Progenitor cell of endocrine pancreas (in vitro differentiated cells): ENCODE data around the gene FCGR3A. TPM values are rescaled to one million over a fixed set of nuclear protein-coding genes. Genes with fewer than 3 reads are reported as not detected.
"Not testable (repeated sequence)": the region's sequence is repeated elsewhere in the genome, so short reads cannot be mapped to it uniquely, and the experiment has no call there.

ENCODE experiments used
- DNase-seq: peaks from one replicate; pipeline ENCODE4 v3.0.0; 2021; ENCODE audit warnings: low spot score; ENCODE audit not compliant: unreplicated experiment
- H3K27ac Mint-ChIP-seq: 2 replicates; pipeline ENCODE4 v1.8.0; 2021; ENCODE audit warnings: mild to moderate bottlenecking, moderate library complexity, mixed read lengths
- H3K27me3 Mint-ChIP-seq: 2 replicates; pipeline ENCODE4 v1.8.0; 2021; ENCODE audit warnings: mixed read lengths
- H3K36me3 Mint-ChIP-seq: 2 replicates; pipeline ENCODE4 v1.8.0; 2022; ENCODE audit warnings: mixed read lengths; ENCODE audit not compliant: insufficient read depth
- H3K4me1 Mint-ChIP-seq: 2 replicates; pipeline ENCODE4 v1.8.0; 2021; ENCODE audit warnings: low read depth, mixed read lengths
- H3K4me3 Mint-ChIP-seq: 2 replicates; pipeline ENCODE4 v1.8.0; 2021; ENCODE audit warnings: low read depth, mild to moderate bottlenecking, moderate library complexity, mixed read lengths
- H3K9me3 Mint-ChIP-seq: 2 replicates; pipeline ENCODE4 v1.8.0; 2021; ENCODE audit warnings: low read depth, mixed read lengths
- total RNA-seq: library from RNA; stranded (reverse); gene quantifications from 2 replicates; pipeline ENCODE4 v1.2.1, GENCODE V29; 2021

Gene FCGR3A
- total RNA-seq, 1 donor from 2014 or later: not detected

- not testable (repeated sequence) for H3K27me3 Mint-ChIP-seq, H3K9me3 Mint-ChIP-seq, H3K36me3 Mint-ChIP-seq, H3K4me3 Mint-ChIP-seq, DNase-seq, H3K27ac Mint-ChIP-seq, H3K4me1 Mint-ChIP-seq
Observed at GRCh38 chr1:161579856-161580507, 30.4 kb upstream of the FCGR3A start.

- not testable (repeated sequence) for H3K9me3 Mint-ChIP-seq, H3K4me3 Mint-ChIP-seq, H3K27me3 Mint-ChIP-seq, H3K36me3 Mint-ChIP-seq, DNase-seq, H3K27ac Mint-ChIP-seq, H3K4me1 Mint-ChIP-seq
Observed at GRCh38 chr1:161576676-161577075, 27.1 kb upstream of the FCGR3A start.

GRCh38 chr1:161571703-161572102, 22.1 kb upstream of the FCGR3A start:
- H3K4me1 Mint-ChIP-seq, H3K27me3 Mint-ChIP-seq, H3K9me3 Mint-ChIP-seq, DNase-seq, H3K4me3 Mint-ChIP-seq, H3K36me3 Mint-ChIP-seq, H3K27ac Mint-ChIP-seq: not testable (repeated sequence)

GRCh38 chr1:161566602-161566960, 17.0 kb upstream of the FCGR3A start:
- H3K4me1 Mint-ChIP-seq, H3K36me3 Mint-ChIP-seq, H3K27ac Mint-ChIP-seq, H3K9me3 Mint-ChIP-seq, DNase-seq, H3K4me3 Mint-ChIP-seq: not testable (repeated sequence)
- H3K27me3 Mint-ChIP-seq: peaks cover 21% of the 10 kb centered on the region

- H3K36me3 Mint-ChIP-seq, DNase-seq, H3K4me3 Mint-ChIP-seq, H3K9me3 Mint-ChIP-seq, H3K4me1 Mint-ChIP-seq, H3K27ac Mint-ChIP-seq: not testable (repeated sequence)
- H3K27me3 Mint-ChIP-seq: peaks cover 27% of the 10 kb centered on the region
Observed at GRCh38 chr1:161563522-161563921, 13.9 kb upstream of the FCGR3A start.

GRCh38 chr1:161562441-161562840, 12.8 kb upstream of the FCGR3A start:
- not testable (repeated sequence) for H3K4me3 Mint-ChIP-seq, H3K9me3 Mint-ChIP-seq, H3K4me1 Mint-ChIP-seq, DNase-seq, H3K27ac Mint-ChIP-seq, H3K36me3 Mint-ChIP-seq
- peaks cover 27% of the 10 kb centered on the region for H3K27me3 Mint-ChIP-seq

- H3K36me3 Mint-ChIP-seq, H3K27ac Mint-ChIP-seq, H3K9me3 Mint-ChIP-seq, H3K4me1 Mint-ChIP-seq, H3K4me3 Mint-ChIP-seq, DNase-seq: not testable (repeated sequence)
- peaks cover 24% of the 10 kb centered on the region for H3K27me3 Mint-ChIP-seq
Observed at GRCh38 chr1:161560960-161561715, 11.5 kb upstream of the FCGR3A start.

GRCh38 chr1:161557506-161558450, 8.2 kb upstream of the FCGR3A start:
- H3K27ac Mint-ChIP-seq, DNase-seq, H3K9me3 Mint-ChIP-seq, H3K4me3 Mint-ChIP-seq, H3K36me3 Mint-ChIP-seq, H3K4me1 Mint-ChIP-seq: not testable (repeated sequence)
- peaks cover 16% of the 10 kb centered on the region for H3K27me3 Mint-ChIP-seq

- H3K27ac Mint-ChIP-seq, DNase-seq, H3K9me3 Mint-ChIP-seq, H3K36me3 Mint-ChIP-seq, H3K4me3 Mint-ChIP-seq, H3K4me1 Mint-ChIP-seq: not testable (repeated sequence)
- peaks cover 14% of the 10 kb centered on the region for H3K27me3 Mint-ChIP-seq
Observed at GRCh38 chr1:161556990-161557389, 7.4 kb upstream of the FCGR3A start.

GRCh38 chr1:161556143-161556542, 6.5 kb upstream of the FCGR3A start:
- H3K9me3 Mint-ChIP-seq, DNase-seq: not testable (repeated sequence)

GRCh38 chr1:161554815-161555417, 5.3 kb upstream of the FCGR3A start:
- H3K27me3 Mint-ChIP-seq, H3K4me3 Mint-ChIP-seq, H3K36me3 Mint-ChIP-seq, DNase-seq, H3K9me3 Mint-ChIP-seq, H3K27ac Mint-ChIP-seq, H3K4me1 Mint-ChIP-seq: not testable (repeated sequence)

More at GRCh38 chr1:161556143-161556542, 6.5 kb upstream of the FCGR3A start:
- not testable (repeated sequence) for H3K27ac Mint-ChIP-seq, H3K36me3 Mint-ChIP-seq, H3K4me1 Mint-ChIP-seq, H3K4me3 Mint-ChIP-seq
- H3K27me3 Mint-ChIP-seq: peaks cover 11% of the 10 kb centered on the region

- DNase-seq, H3K36me3 Mint-ChIP-seq, H3K27ac Mint-ChIP-seq: not testable (repeated sequence)
Observed at GRCh38 chr1:161554340-161554739, 4.7 kb upstream of the FCGR3A start.

More at GRCh38 chr1:161554340-161554739, 4.7 kb upstream of the FCGR3A start:
- H3K4me3 Mint-ChIP-seq, H3K4me1 Mint-ChIP-seq, H3K27me3 Mint-ChIP-seq, H3K9me3 Mint-ChIP-seq: not testable (repeated sequence)
